HG03575 (cell line): ENCODE measurements around the gene NTM.

Experiments used
- ATAC-seq: cut with Tn5 transposase; IDR thresholded peaks from one replicate; pipeline ENCODE4 v1.9.1; 2021; ENCODE audit not compliant: unreplicated experiment, insufficient number of reproducible peaks, low FRiP score; ENCODE audit errors: extremely low read depth

The NTM gene

DNA sequence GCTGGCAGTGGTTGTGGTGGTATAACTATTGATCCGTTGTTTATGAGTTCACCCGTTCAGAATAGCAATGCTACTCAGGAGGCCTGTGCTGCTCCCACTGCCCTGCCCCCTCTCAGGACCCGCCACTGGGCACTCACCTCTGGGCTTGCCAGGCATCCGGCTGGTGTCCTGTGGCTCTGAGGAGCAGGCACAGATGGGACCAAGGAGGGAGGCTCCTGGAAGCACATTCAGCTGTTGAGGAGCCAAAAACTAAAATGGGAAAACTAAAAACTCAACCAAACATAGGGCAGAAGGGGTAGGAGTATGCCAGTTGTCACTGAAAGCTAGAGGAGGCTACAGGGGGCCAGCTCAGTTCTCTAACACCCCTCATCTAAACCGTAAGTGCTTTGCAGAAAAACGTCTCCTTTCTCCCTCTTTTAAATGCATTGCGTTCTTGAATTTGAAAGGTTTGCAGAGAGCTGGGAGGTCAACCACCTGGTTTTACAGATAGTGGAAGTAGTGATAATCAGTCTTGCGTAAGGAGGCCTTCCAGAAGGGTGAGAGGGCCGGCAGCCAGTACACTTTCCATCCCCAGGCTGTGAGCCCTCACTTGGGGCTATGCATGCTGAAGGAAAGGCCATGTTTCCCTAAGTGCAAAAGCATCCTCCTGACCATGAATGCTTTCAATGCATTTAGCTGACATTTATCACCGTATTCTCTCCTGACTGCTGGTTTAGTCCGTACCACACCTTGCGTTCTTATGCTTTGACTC lies 547.4 kb downstream of the NTM start:
- no peak for ATAC-seq

GRCh38 chr11:131918663-131919062 lies 548.2 kb downstream of the NTM start:
- ATAC-seq, result no peak

DNA sequence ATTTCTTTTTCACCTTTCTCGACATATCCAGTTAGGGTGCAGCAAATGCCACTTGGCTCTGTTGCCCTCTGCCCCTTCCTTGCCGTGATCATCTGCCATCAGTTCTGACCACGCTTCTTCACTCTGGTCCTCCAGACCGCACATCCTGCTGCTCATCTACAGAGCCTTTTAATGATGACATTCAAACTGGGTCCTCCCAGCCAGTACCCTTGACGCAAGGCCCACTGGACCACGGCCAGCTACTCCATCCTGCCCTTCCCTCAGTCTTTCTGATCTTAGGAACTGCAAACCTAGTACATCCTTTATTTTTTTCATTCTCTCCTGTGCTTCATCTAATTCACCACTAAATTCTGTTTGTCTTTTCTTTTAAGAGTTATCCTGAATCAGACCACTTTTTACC lies 551.8 kb downstream of the NTM start:
- no peak for ATAC-seq

DNA sequence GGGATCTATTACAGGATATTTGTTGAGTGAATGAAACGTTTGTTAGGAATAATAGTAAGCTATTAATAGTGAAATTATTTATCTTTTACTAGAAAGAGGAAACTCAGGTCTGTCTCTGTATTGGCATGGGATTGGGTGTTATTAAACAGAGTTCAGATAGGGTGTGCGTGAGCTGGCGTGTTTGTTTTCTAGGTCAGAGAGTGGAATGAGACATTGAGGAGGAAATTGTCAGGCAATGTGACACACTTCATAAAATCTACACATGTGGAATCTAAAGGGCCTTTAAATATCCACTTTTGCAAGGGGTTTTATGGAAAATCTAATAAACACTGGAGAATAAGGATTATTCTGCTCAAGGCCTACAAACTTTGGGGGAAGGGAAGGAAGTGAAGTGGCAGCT lies 552.9 kb downstream of the NTM start:
- no peak for ATAC-seq

DNA sequence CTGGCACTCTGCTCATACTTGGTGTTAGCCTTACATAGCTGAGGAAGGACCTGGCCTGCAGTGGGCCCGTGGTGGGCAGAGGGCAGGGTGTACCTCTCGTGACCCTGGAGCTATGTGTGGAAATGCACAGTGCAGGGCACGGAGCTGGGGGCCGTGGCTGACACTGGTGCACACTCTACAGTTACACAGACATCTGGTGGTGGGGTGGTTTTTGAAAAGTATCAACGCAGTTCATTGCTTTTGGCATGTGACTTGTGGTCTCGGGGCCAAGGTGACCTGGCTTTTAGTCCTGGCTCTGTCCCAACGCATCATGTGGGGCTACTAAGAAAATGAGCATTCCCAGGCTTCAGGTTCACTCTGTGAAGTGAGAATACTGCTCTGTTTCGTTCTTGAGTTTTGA lies 553.6 kb downstream of the NTM start:
- ATAC-seq, result no peak

GRCh38 chr11:131924457-131925201 lies 554.2 kb downstream of the NTM start:
- ATAC-seq, result no peak

DNA sequence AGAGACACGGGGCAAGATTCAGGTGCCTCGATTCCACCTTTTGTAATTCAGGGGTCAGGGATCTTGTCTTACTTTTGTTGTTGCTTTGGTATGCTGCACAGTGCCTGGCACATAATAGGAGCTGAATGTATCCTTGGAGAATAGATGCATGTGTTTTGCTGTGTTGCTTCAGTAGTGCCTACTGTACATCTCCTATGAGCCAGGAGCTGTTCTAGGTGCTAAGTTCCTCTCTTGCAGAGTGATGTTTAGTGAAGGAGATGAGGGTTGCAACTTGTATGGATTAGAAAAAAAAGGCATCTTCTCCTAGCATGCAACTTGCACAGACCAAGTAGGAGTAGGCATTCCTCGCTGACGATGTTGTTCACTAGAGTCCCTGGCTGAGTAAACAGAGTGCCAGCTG lies 555.4 kb downstream of the NTM start:
- no peak for ATAC-seq

GRCh38 chr11:131928992-131929391 lies 558.6 kb downstream of the NTM start:
- no peak for ATAC-seq

- ATAC-seq, result no peak
Measured at GRCh38 chr11:131932584-131933325, 562.3 kb downstream of the NTM start.

- ATAC-seq, result no peak
Measured at GRCh38 chr11:131934006-131934405, 563.6 kb downstream of the NTM start.

- no peak for ATAC-seq
Measured at GRCh38 chr11:131938351-131938751, 567.9 kb downstream of the NTM start.

- ATAC-seq, result no peak
Measured at GRCh38 chr11:131940126-131940525, 569.7 kb downstream of the NTM start.

GRCh38 chr11:131942878-131943277 lies 572.5 kb downstream of the NTM start:
- no peak for ATAC-seq

- no peak for ATAC-seq
Measured at GRCh38 chr11:131943295-131943694, 572.9 kb downstream of the NTM start.

DNA sequence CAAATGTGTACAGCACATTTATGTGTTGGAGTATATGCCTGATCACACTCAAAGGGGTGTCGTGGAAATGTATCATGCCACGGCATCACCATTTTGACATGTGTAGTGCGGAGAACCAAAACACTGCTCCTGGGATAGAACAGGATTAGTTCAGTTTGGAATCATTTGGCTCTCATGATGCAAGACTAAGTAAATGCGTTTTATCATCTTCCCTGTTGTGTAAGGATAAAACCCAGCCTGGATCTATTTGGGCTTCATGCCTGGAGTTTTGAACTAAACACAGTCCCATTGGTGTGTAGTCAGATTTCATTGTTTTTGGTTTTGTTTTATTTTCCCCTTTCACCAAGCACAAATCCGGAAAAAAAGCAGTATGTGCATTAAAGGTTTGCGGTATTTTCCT lies 574.3 kb downstream of the NTM start:
- no peak for ATAC-seq

GRCh38 chr11:131945706-131946105 lies 575.3 kb downstream of the NTM start:
- no peak for ATAC-seq

DNA sequence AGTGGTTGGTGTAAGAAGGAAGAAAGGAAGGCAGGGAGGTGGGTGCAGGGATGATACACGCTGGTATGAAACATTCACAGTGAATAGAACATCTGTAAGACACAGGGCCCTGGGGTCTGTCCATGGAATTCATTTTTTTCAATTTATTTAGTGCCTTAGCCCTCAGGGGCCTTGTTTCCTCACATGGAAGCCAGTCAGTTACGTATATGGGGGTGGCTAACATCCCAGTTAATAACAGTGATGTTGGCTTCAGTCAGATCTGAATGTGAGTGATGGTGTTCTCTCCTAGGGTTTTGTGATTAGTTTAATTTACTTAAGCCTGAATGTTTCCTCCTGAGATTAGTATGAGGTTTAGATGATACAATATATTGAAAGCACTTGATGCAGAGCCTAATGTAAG lies 577.1 kb downstream of the NTM start:
- no peak for ATAC-seq

DNA sequence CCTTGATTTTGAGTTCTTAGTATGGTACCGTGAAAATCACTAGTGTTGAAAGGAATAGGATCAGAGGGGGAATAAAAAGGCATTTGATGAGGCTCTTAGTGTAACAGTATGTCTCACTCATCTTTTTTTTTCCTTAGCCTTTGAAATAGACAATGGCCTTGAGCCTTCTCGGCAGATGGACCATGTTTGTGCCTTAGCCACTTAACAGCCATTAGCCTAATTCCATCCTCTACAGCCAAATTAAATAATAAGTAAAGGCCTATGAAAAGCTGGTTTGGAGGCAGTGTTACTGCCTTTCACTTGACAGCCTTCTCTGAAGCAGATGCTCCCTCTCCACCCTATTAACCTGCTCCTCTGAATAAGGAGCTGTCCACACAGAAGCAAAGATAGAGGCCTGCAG lies 580.7 kb downstream of the NTM start:
- ATAC-seq, result no peak

DNA sequence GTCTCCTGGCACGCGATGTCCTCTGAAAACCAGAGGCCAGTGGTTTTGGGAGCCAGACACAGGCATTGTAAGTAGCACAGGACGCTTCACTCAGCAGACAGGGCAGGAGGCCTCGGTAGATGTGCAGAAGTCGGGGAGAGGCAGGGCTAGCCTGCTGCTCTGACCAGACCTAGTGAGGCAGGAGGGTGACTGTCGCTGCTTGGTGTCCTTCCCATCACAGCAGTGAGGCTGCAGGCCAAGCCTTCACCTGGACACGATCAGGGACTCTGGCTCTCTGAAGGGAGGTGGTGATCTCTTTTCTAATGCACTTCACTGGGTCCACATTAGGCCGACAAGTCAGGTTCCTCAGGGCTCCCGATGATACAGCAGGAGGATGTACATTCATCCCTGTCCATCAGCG lies 583.7 kb downstream of the NTM start:
- no peak for ATAC-seq

DNA sequence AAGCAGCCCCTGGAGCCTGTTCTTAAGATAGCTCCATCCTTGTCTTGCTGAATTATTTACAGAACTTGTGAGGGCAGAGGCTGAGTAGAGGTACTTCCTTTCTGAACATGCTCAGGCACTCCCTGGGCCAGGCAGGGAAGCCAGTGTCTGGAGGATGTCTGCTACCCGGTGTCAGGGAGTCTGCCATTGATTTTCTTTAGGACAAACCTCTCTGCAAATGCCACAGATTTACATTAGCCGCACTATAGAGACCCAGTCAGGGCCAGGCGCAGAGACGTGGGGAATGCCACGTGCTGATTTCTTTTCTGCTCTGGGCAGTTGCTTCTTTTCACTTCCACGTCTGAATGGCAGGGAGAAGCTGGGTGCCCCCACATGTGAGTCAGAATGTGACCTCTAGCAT lies 585.5 kb downstream of the NTM start:
- no peak for ATAC-seq
